Measurements from ENCODE around the gene TMEM91.

DNA sequence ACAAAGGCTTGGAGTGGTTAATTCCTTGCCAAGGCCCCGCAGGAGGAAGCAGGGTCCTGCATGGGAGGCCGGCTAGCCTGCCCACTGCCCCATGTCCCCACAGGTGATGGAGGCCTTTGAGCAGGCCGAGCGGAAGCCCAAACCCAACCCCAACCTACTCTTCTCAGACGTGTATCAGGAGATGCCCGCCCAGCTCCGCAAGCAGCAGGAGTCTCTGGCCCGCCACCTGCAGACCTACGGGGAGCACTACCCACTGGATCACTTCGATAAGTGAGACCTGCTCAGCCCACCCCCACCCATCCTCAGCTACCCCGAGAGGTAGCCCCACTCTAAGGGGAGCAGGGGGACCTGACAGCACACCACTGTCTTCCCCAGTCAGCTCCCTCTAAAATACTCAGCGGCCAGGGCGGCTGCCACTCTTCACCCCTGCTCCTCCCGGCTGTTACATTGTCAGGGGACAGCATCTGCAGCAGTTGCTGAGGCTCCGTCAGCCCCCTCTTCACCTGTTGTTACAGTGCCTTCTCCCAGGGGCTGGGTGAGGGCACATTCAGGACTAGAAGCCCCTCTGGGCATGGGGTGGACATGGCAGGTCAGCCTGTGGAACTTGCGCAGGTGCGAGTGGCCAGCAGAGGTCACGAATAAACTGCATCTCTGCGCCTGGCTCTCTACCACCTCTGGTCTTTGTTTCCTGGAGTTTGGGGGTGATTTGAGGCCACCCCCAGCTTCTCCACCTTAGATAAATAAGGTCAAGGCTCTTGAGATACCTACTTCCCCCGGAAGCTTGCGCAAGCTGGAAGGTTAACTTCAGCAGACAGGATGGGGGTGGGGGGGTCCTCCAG is 48.2 kb downstream of the TMEM91 start:
- TF ChIP-seq, protein P1, sequence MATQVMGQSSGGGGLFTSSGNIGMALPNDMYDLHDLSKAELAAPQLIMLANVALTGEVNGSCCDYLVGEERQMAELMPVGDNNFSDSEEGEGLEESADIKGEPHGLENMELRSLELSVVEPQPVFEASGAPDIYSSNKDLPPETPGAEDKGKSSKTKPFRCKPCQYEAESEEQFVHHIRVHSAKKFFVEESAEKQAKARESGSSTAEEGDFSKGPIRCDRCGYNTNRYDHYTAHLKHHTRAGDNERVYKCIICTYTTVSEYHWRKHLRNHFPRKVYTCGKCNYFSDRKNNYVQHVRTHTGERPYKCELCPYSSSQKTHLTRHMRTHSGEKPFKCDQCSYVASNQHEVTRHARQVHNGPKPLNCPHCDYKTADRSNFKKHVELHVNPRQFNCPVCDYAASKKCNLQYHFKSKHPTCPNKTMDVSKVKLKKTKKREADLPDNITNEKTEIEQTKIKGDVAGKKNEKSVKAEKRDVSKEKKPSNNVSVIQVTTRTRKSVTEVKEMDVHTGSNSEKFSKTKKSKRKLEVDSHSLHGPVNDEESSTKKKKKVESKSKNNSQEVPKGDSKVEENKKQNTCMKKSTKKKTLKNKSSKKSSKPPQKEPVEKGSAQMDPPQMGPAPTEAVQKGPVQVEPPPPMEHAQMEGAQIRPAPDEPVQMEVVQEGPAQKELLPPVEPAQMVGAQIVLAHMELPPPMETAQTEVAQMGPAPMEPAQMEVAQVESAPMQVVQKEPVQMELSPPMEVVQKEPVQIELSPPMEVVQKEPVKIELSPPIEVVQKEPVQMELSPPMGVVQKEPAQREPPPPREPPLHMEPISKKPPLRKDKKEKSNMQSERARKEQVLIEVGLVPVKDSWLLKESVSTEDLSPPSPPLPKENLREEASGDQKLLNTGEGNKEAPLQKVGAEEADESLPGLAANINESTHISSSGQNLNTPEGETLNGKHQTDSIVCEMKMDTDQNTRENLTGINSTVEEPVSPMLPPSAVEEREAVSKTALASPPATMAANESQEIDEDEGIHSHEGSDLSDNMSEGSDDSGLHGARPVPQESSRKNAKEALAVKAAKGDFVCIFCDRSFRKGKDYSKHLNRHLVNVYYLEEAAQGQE (IDR thresholded peaks at IDR 0.05; ENCODE audit: insufficient read depth in 1 of 2, low read depth in 2 of 2, low read length in 2 of 2): no peak
- TF ChIP-seq TAF1 (IDR thresholded peaks at IDR 0.05; ENCODE audit: borderline replicate concordance, insufficient read depth, low read length) (no peak), POLR2AphosphoS5 (IDR thresholded peaks at IDR 0.05; ENCODE audit: low read depth, low read length) (no peak)

Measured in PFSK-1 (cell line).